ENCODE measurements around the gene LRRC8A. TPM values are rescaled to one million over a fixed set of nuclear protein-coding genes. Genes with fewer than 3 reads are reported as not detected.
"Not testable (repeated sequence)": the region's sequence is repeated elsewhere in the genome, so short reads cannot be mapped to it uniquely, and the experiment has no call there.

The LRRC8A gene
- total RNA-seq, 4 donors from 2014 or later: 39.5 to 94.2 (median 55.6) TPM

GRCh38 chr9:128870128-128870940 is 11.6 kb upstream of the LRRC8A start:
- no peak for DNase-seq (ENCODE audit: extremely low spot score)
- Histone ChIP-seq H3K9me3 (no peaks in the 10 kb centered on the region), H3K4me1 (no peaks in the 10 kb centered on the region), H3K4me3 (no peak overlapping the region), H3K27me3 (no peaks in the 10 kb centered on the region), H3K27ac (replicated peaks in 1 of 4) (no peak overlapping the region), H3K36me3 (peaks cover 0 to 19% (median 4%) of the 10 kb centered on the region in 4 donors)
- intact Hi-C loops (cut with DNase I): no loop called here
- 82% methylated on average over 7 of the region's 7 CpGs for WGBS
- TF ChIP-seq POLR2A (IDR thresholded peaks at IDR 0.05; ENCODE audit: low read depth): no peak
- no peak for TF ChIP-seq POLR2AphosphoS5 (IDR thresholded peaks at IDR 0.05)
- TF ChIP-seq EP300 (IDR thresholded peaks at IDR 0.05): no peak
- no peak for TF ChIP-seq CTCF (IDR thresholded peaks at IDR 0.05)

DNA sequence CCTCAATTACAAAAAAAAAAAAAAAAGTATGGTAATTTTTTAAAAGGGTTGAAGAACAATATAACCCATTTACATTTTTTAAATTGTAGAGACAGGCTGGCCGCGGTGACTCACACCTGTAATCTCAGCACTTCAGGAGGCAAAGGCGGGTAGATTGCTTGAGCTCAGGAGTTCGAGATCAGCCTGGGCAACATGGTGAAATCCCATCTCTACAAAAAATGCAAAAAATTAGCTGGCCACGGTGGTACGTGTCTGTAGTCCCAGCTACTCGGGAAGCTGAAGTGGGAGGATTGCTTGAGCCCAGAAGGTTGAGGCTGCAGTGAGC is 11.0 kb upstream of the LRRC8A start:
- H3K27ac ChIP-seq (replicated peaks in 1 of 4); DNase-seq (ENCODE audit: extremely low spot score); H3K4me1 ChIP-seq; intact Hi-C loops (cut with DNase I); H3K9me3 ChIP-seq; H3K27me3 ChIP-seq; H3K4me3 ChIP-seq: not testable (repeated sequence)
- peaks cover 0 to 19% (median 4%) of the 10 kb centered on the region in 4 donors for H3K36me3 ChIP-seq
- WGBS: 95% methylated on average over 7 of the region's 7 CpGs

GRCh38 chr9:128877852-128878251 is 4.1 kb upstream of the LRRC8A start:
- 78% methylated on average over 4 of the region's 5 CpGs for WGBS
- Histone ChIP-seq H3K9me3 (no peaks in the 10 kb centered on the region), H3K4me1 (peaks cover 10 to 26% (median 21%) of the 10 kb centered on the region in 4 donors), H3K4me3 (no peak overlapping the region), H3K36me3 (no peaks in the 10 kb centered on the region), H3K27ac (replicated peaks in 1 of 4) (no peak overlapping the region), H3K27me3 (no peaks in the 10 kb centered on the region)
- TF ChIP-seq POLR2A (IDR thresholded peaks at IDR 0.05; ENCODE audit: low read depth) (no peak), POLR2AphosphoS5 (IDR thresholded peaks at IDR 0.05) (no peak), CTCF (IDR thresholded peaks at IDR 0.05) (no peak), EP300 (IDR thresholded peaks at IDR 0.05) (no peak)
- intact Hi-C loops (cut with DNase I): no loop called here
- no peak for DNase-seq (ENCODE audit: extremely low spot score)

- H3K36me3 ChIP-seq: peaks cover 0 to 36% (median 22%) of the 10 kb centered on the region in 4 donors
- H3K9me3 ChIP-seq: no peaks in the 10 kb centered on the region
- TF ChIP-seq POLR2A (IDR thresholded peaks at IDR 0.05; ENCODE audit: low read depth) (no peak), POLR2AphosphoS5 (IDR thresholded peaks at IDR 0.05) (peak; percentile 41 to 58), EP300 (IDR thresholded peaks at IDR 0.05) (no peak), CTCF (IDR thresholded peaks at IDR 0.05) (no peak)
- no peaks in the 10 kb centered on the region for H3K27me3 ChIP-seq
- WGBS: 0% methylated on average over 16 of the region's 19 CpGs
- peaks cover 59 to 74% (median 64%) of the 10 kb centered on the region in 4 donors for H3K4me1 ChIP-seq
- DNase-seq (ENCODE audit: extremely low spot score): no peak
- peak overlapping the region; percentile 97 to 99 (median 98) for H3K27ac ChIP-seq (replicated peaks in 1 of 4)
- peak overlapping the region; percentile 83 to 99 (median 94) for H3K4me3 ChIP-seq
- intact Hi-C loops (cut with DNase I): loop anchor here (5.0 kb wide), 1 partner anchor 39 kb away; the partner anchor contains the start of gene PHYHD1
Measured at GRCh38 chr9:128882677-128883603, 1.0 kb downstream of the LRRC8A start.

DNA sequence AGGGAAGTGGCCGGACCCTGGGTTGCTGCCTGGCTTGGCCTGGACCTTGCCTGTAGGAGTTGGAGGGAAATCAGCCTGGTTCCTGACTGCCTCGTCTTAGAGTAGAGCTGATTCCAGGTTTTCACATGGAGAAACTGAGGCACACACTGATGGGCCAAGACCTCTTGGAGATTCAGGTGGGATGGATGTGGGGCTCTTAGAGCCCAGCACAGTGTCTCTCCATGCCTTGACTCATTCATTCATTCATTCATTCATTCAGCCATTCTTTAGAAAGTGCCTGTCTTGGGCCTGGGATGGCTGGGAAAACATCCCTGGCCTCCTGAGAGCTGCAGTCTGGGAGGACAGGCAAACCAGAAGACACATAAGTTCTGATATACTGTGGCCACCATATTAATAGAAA is 2.2 kb downstream of the LRRC8A start:
- H3K9me3 ChIP-seq: no peaks in the 10 kb centered on the region
- H3K4me3 ChIP-seq: peak overlapping the region in 3 of 4 donors; percentile 83 to 96 (median 92)
- intact Hi-C loops (cut with DNase I): loop anchor here (5.0 kb wide), 1 partner anchor 38 kb away; the partner anchor contains the start of gene PHYHD1
- peaks cover 63 to 83% (median 75%) of the 10 kb centered on the region in 4 donors for H3K4me1 ChIP-seq
- no peaks in the 10 kb centered on the region for H3K27me3 ChIP-seq
- TF ChIP-seq CTCF (IDR thresholded peaks at IDR 0.05) (no peak), EP300 (IDR thresholded peaks at IDR 0.05) (no peak), POLR2AphosphoS5 (IDR thresholded peaks at IDR 0.05) (no peak), POLR2A (IDR thresholded peaks at IDR 0.05; ENCODE audit: low read depth) (no peak)
- 67% methylated on average over 2 of the region's 2 CpGs for WGBS
- H3K27ac ChIP-seq (replicated peaks in 1 of 4): peak overlapping the region; percentile 97 to 99 (median 98)
- H3K36me3 ChIP-seq: peaks cover 0 to 48% (median 34%) of the 10 kb centered on the region in 4 donors
- DNase-seq (ENCODE audit: extremely low spot score): no peak
